Daoy (cell line): ENCODE results near the gene PCDHB5. TPM values are rescaled to one million over a fixed set of nuclear protein-coding genes. Genes with fewer than 3 reads are reported as not detected.
"Not testable (repeated sequence)": the region's sequence is repeated elsewhere in the genome, so short reads cannot be mapped to it uniquely, and the experiment has no call there.

Experiments
- DNase-seq: peaks from one replicate; pipeline ENCODE4 v3.0.0-alpha.2; 2015; ENCODE audit warnings: low read depth
- total RNA-seq: library from RNA; depleted of rRNA; stranded (reverse); fragments of >200 nt; shearing (Covaris generic); gene quantifications from 2 replicates; pipeline ENCODE4 v1.2.3, GENCODE V29; 2014; rRNA removed

Gene PCDHB5
- total RNA-seq = 20.6 and 21.7 TPM in 2 replicates

DNA sequence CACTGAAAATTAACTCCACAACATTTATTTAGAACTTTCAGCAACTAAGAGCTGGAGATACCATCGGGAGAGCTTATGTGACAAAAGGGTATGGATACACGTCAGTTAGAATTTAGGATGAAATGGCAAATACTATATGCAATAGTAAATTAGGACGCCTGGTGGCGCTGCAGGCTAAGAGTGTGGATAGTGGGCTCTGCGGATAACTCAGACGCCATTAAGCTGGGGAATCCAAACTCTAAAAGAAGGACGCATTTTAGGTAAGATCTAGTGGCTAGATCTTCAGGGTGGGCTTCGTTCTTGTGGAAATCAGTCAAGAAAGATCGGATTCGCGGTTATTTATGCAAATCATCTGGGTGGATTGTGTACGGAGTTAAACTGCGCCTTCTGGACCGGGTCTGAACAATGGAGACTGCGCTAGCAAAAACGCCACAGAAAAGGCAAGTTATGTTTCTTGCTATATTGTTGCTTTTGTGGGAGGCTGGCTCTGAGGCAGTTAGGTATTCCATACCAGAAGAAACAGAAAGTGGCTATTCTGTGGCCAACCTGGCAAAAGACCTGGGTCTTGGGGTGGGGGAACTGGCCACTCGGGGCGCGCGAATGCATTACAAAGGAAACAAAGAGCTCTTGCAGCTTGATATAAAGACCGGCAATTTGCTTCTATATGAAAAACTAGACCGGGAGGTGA is at the start of gene PCDHB5:
PCDHB5 (plus strand) TSS at position 177 of the 688 bp plus-strand sequence; CDS start at position 406, 229 bp downstream.
- peak; percentile 60 for DNase-seq

DNA sequence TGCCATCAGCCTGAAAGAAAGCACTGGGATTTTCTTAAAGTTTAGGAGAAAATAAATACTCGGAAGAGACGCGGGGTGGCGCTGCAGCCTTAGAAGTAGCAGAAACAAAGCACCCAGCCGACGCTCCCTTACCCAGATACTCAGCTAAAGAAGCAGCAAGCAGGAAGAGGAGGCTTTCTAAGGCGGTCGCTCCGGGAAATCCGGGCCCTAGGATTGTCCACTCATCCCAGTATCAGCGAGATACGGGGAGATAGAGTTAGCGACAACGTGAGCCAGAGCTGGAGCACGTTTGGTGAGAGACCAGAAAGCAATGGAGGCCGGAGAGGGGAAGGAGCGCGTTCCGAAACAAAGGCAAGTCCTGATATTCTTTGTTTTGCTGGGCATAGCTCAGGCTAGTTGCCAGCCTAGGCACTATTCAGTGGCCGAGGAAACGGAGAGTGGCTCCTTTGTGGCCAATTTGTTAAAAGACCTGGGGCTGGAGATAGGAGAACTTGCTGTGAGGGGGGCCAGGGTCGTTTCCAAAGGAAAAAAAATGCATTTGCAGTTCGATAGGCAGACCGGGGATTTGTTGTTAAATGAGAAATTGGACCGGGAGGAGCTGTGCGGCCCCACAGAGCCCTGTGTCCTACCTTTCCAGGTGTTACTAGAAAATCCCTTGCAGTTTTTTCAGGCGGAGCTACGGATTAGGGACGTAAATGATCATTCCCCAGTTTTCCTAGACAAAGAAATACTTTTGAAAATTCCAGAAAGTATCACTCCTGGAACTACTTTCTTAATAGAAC is 40.3 kb upstream of the PCDHB5 start, which contains the start of gene PCDHB2:
PCDHB2 (plus strand) TSS at position 135 of the 782 bp plus-strand sequence; CDS start at position 311, 176 bp downstream.
- peak; percentile 88 for DNase-seq

DNA sequence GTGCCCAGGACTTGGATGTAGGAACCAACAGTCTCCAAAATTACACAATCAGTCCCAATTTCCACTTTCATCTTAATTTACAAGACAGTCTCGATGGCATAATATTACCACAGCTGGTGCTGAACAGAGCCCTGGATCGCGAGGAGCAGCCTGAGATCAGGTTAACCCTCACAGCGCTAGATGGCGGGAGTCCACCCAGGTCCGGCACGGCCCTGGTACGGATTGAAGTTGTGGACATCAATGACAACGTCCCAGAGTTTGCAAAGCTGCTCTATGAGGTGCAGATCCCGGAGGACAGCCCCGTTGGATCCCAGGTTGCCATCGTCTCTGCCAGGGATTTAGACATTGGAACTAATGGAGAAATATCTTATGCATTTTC is 39.8 kb upstream of the PCDHB5 start:
- peak; percentile 9 for DNase-seq

DNA sequence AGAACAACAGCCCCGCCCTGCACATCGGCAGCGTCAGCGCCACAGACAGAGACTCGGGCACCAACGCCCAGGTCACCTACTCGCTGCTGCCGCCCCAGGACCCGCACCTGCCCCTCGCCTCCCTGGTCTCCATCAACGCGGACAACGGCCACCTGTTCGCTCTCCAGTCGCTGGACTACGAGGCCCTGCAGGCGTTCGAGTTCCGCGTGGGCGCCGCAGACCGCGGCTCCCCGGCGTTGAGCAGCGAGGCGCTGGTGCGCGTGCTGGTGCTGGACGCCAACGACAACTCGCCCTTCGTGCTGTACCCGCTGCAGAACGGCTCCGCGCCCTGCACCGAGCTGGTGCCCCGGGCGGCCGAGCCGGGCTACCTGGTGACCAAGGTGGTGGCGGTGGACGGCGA is 38.8 kb upstream of the PCDHB5 start:
- not testable (repeated sequence) for DNase-seq

DNA sequence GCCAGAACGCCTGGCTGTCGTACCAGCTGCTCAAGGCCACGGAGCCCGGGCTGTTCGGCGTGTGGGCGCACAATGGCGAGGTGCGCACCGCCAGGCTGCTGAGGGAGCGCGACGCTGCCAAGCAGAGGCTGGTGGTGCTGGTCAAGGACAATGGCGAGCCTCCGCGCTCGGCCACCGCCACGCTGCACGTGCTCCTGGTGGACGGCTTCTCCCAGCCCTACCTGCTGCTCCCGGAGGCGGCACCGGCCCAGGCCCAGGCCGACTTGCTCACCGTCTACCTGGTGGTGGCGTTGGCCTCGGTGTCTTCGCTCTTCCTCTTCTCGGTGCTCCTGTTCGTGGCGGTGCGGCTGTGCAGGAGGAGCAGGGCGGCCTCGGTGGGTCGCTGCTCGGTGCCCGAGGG is 38.4 kb upstream of the PCDHB5 start:
- not testable (repeated sequence) for DNase-seq

DNA sequence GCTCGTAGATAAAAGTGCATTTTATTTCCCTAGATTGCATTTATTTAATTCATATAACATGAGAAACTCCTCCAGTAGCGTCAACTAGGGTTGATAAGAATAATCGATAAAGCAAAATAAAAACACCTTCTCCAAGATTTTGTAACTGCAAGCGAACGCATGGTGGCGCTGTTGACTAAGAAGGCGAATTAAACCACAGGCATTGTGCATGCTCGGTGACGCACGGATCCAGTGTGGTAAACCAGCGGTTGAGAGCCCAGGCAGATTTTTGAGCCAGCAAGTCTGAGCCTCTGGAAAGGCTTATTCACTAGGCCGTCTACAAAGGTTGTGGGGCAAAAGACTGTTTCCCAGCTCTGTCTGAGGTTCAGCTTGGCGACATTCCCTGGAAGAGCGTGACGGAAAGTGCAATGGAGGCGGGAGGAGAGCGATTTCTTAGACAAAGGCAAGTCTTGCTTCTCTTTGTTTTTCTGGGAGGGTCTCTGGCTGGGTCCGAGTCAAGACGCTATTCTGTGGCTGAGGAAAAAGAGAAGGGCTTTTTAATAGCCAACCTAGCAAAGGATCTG is 34.7 kb upstream of the PCDHB5 start, which contains the start of gene PCDHB3:
PCDHB3 (plus strand) TSS at position 231 of the 563 bp plus-strand sequence; CDS start at position 408, 177 bp downstream.
- peak; percentile 80 for DNase-seq

DNA sequence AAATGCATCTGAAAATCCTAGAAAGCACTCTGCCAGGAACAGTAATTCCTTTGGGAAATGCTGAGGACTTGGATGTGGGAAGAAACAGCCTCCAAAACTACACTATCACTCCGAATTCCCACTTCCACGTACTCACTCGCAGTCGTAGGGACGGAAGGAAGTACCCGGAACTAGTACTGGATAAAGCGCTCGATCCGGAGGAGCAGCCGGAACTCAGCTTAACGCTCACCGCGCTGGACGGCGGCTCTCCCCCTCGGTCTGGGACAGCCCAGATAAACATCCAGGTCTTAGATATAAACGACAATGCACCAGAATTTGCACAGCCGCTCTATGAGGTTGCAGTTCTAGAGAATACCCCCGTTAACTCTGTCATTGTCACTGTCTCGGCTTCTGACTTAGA is 33.9 kb upstream of the PCDHB5 start:
- no peak for DNase-seq

DNA sequence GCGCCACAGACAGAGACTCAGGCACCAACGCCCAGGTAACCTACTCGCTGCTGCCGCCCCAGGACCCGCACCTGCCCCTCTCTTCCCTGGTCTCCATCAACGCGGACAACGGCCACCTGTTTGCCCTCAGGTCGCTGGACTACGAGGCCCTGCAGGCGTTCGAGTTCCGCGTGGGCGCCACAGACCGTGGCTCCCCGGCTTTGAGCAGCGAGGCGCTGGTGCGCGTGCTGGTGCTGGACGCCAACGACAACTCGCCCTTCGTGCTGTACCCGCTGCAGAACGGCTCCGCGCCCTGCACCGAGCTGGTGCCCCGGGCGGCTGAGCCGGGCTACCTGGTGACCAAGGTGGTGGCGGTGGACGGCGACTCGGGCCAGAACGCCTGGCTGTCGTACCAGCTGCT is 32.9 kb upstream of the PCDHB5 start:
- not testable (repeated sequence) for DNase-seq

DNA sequence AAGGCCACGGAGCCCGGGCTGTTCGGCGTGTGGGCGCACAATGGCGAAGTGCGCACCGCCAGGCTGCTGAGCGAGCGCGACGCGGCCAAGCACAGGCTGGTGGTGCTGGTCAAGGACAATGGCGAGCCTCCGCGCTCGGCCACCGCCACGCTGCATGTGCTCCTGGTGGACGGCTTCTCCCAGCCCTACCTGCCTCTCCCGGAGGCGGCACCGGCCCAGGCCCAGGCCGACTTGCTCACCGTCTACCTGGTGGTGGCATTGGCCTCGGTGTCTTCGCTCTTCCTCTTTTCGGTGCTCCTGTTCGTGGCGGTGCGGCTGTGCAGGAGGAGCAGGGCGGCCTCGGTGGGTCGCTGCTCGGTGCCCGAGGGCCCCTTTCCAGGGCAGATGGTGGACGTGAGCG is 32.5 kb upstream of the PCDHB5 start:
- DNase-seq = not testable (repeated sequence)

DNA sequence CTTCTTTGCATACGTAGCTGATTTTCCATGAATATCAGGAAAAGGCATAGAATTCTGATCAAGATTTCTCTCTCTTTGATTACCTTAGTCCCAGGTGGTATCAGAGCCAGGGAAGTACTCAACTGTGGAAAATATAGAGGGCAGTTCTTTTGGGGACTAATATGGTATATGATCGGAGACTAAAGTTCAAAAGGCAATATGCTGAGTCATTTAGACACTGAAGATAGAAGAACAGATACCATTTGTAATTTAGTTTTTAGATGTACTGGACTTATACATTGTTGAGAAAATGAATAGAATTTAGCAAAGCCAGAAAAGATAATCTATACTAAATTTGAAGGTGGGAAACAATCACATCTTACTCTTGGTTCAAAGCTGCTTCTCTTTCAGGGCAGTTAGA is 29.7 kb upstream of the PCDHB5 start:
- no peak for DNase-seq

DNA sequence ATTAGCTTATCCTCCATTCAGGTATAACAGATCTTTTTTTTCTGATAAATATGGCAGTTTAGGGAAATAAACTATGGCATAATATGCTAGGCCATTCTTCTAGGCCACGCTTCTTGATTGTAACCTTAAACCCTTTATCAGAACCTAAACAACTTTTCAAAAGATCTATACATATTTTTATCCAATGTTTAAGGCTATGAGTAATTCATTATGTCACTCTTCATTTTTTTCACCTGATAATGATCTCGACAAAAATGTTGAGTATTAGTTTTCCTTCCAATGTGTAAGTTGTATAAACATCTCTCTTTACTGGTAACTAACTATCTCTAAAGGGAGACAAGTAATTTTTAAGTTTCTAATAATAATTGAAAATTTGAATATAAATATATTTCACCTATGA is 15.8 kb upstream of the PCDHB5 start:
- no peak for DNase-seq

DNA sequence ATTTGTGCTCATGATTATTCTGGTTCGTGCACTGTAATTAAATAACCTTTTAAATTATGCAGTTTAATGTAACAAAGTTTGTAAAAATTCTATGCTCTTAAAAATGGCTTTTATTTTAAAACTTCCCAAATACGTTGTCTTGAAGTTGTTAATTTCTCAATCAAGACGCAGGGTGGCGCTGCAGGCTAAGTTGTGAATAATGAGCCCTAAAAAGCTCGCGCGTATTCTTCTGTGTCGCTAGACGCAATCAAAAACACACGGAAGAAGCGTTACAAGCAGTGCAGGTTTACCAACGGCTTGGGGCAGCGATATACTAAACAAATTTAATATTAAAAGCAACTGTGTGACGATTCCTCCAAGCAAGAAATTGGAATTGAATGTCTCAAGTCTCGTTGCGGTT is 13.4 kb upstream of the PCDHB5 start, which contains the start of gene PCDHB4:
PCDHB4 (plus strand) TSS at position 256 of the 400 bp plus-strand sequence. CDS start 181 bp downstream, outside the sequence.
- DNase-seq = peak; percentile 63

DNA sequence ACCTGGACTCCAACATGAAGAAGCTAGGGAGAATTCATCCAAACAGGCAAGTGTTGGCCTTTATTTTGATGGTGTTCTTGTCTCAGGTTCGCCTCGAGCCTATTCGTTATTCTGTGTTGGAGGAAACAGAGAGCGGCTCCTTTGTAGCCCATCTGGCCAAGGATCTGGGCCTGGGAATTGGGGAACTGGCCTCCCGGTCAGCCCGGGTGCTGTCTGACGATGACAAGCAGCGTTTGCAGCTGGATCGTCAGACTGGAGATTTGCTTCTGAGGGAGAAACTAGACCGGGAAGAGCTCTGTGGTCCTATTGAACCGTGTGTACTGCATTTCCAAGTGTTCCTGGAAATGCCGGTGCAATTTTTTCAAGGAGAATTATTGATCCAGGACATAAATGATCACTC is 13.0 kb upstream of the PCDHB5 start:
- peak; percentile 19 for DNase-seq

DNA sequence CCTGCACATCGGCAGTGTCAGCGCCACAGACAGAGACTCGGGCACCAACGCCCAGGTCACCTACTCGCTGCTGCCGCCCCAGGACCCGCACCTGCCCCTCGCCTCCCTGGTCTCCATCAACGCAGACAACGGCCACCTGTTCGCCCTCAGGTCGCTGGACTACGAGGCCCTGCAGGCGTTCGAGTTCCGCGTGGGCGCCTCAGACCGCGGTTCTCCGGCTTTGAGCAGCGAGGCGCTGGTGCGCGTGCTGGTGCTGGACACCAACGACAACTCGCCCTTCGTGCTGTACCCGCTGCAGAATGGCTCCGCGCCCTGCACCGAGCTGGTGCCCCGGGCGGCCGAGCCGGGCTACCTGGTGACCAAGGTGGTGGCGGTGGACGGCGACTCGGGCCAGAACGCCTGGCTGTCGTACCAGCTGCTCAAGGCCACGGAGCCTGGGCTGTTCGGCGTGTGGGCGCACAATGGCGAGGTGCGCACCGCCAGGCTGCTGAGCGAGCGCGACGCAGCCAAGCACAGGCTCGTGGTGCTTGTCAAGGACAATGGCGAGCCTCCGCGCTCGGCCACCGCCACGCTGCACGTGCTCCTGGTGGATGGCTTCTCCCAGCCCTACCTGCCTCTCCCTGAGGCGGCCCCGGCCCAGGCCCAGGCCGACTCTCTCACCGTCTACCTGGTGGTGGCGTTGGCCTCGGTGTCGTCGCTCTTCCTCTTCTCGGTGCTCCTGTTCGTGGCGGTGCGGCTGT is 11.4 kb upstream of the PCDHB5 start:
- DNase-seq = not testable (repeated sequence)

DNA sequence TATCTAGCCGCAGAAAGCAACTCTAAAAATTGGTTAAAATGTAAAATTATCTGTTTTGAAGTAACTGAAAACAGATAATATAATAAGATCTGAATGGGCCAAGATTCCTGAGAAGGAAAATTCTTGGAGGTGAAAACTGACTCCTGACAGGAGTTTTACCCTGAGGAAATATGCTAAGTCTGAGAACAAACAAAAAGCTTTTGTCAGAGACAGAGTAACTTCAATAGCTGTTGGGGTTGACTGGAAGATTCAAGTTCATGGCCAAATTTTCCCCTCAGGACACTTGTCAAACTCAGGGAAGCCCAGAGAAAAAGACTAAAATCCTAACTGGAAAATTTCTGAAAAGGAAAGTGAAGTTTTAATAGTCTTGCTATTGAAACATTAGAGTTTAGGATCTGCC is 7.7 kb upstream of the PCDHB5 start:
- no peak for DNase-seq

DNA sequence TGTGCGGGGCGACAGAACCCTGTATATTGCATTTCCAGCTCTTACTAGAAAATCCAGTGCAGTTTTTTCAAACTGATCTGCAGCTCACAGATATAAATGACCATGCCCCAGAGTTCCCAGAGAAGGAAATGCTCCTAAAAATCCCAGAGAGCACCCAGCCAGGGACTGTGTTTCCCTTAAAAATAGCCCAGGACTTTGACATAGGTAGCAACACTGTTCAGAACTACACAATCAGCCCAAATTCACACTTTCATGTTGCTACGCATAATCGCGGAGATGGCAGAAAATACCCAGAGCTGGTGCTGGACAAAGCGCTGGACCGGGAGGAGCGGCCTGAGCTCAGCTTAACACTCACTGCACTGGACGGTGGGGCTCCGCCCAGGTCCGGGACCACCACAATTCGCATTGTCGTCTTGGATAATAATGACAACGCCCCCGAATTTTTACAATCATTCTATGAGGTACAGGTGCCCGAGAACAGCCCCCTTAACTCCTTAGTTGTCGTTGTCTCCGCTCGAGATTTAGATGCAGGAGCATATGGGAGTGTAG is 786 bp downstream of the PCDHB5 start:
- no peak for DNase-seq

DNA sequence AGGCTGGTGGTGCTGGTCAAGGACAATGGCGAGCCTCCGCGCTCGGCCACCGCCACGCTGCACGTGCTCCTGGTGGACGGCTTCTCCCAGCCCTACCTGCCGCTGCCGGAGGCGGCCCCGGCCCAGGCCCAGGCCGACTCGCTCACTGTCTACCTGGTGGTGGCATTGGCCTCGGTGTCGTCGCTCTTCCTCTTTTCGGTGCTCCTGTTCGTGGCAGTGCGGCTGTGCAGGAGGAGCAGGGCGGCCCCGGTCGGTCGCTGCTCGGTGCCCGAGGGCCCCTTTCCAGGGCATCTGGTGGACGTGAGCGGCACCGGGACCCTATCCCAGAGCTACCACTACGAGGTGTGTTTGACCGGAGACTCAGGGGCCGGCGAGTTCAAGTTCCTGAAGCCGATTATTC is 2.3 kb downstream of the PCDHB5 start:
- DNase-seq = not testable (repeated sequence)

DNA sequence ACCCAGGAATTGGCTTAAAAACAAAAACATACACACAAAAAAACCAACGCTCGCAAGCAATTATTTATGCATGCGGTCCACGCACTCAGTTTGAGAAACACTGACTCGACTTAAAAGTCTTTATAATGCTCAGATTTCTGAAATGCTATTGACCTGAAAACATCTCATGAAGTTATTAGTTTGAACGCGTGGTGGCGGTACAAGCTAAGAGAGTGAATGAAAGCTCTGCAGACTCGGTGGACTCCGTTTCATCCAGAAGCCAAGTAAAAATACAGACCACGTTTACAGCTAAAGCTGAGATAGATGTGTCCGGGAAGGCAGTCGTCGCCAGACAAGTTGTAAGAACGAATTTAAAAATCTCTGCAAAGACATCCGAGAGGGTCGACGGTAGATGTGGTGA is 14.8 kb downstream of the PCDHB5 start, which contains the start of gene PCDHB6:
PCDHB6 (plus strand) TSS at position 246 of the 400 bp plus-strand sequence. CDS start 201 bp downstream, outside the sequence.
- peak; percentile 63 for DNase-seq

DNA sequence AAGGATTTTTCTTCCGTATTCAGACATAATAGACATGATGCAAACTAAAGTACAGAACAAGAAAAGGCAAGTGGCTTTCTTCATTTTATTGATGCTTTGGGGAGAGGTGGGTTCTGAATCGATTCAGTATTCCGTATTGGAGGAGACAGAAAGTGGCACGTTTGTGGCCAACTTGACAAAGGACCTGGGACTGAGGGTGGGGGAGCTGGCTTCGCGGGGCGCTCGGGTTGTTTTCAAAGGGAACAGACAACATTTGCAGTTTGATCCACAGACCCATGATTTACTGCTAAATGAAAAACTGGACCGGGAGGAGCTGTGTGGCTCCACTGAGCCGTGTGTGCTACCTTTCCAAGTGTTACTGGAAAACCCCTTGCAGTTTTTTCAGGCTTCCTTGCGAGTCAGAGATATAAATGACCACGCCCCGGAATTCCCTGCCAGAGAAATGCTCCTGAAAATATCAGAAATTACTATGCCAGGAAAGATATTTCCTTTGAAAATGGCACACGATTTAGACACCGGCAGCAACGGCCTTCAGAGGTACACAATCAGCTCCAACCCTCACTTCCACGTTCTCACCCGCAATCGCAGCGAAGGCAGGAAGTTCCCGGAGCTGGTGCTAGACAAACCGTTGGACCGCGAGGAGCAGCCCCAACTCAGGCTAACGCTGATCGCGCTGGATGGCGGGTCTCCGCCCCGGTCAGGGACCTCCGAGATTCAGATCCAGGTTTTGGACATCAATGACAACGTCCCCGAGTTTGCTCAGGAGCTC is 15.4 kb downstream of the PCDHB5 start:
- peak; percentile 27 for DNase-seq

DNA sequence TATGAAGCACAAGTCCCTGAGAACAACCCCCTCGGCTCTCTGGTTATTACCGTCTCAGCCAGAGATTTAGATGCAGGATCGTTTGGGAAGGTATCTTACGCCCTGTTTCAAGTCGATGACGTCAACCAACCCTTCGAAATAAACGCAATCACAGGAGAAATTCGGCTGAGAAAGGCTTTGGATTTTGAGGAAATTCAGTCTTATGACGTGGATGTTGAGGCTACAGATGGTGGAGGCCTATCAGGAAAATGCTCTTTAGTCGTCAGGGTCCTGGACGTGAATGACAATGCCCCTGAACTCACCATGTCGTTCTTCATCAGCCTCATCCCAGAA is 16.0 kb downstream of the PCDHB5 start:
- DNase-seq = no peak

DNA sequence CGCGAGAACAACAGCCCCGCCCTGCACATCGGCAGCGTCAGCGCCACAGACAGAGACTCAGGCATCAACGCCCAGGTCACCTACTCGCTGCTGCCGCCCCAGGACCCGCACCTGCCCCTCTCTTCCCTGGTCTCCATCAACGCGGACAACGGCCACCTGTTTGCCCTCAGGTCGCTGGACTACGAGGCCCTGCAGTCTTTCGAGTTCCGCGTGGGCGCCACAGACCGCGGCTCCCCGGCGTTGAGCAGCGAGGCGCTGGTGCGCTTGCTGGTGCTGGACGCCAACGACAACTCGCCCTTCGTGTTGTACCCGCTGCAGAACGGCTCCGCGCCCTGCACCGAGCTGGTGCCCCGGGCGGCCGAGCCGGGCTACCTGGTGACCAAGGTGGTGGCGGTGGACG is 16.6 kb downstream of the PCDHB5 start:
- DNase-seq = not testable (repeated sequence)
